Activated T-cell treated with anti-CD3 and anti-CD28 coated beads for 24 hours (primary cell): ENCODE results near the gene ADRA2A.

Experiments used
- DNase-seq: peaks from one replicate; pipeline ENCODE4 v3.0.0-alpha.2; 2020; ENCODE audit warnings: low read depth

The ADRA2A gene

DNA sequence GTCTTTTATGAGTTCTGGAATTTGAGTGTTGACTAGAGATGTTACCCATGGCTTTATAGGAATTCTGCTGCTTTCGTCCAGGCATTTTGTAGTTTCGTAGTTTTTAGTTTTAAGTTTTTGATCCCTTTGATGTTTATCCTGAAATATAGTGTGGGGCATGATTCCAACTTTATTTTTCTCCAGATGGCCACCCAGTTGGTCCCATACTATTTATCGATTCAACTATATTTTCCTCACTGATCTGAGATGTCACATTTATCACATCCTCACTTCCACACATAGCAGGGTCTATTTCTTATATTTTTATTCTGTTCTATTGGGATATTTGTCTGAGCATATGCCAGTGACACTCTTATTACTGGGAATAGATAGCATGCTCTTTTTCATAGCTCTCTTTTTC lies 33.9 kb downstream of the ADRA2A start:
- no peak for DNase-seq

DNA sequence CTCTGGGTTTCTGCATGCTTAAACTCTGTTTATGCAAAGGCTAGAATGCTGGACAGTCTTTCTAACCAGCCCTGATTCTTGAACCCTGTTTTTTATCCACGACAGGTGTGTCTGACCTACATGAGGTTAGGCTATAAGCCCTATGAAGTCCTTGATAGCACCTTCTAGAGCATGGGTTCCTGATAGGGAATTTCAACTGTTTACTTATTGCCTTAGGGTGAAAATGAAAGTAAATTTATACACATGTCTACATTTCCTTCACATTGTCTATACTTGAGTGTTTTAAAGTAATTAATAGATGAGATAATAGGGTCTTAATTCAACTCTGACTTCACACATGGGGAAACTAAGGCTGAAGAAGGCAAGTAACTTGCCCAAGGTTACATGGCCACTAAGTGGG lies 35.5 kb downstream of the ADRA2A start:
- DNase-seq: no peak

DNA sequence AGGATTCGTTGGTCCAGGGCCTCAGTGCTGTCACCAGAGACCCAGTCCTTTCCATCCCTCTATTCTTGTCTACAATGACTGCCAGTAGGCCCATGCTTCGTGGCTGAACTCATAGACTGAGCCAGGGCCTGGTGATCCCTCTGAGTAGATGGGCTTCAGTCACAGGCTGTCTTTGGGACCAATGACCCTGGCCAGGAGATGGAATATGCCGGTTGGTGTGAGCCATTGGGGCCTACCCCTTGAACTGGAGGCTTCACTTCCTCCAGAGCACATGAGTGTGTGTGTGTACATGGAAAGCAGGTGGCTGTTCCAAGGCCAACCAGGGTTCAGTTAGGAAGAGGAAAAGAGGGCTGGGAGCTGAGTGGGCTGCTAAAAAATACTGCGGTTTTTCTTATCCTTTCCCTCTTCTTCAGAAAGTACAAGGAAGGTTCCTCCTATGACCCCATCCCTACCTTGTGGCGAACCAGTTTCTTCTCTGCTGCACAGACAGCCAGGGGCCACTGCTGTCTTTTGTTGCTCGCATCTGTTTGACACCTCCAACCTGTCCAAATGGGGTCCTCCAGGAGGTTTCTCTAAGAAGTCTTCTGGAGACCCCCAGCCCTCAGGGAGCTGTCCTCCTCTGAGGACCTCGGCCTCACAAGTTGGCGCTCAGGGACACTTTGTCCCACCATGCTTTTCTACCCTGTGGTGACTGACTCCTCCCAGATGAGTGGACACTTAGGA lies 36.6 kb downstream of the ADRA2A start:
- DNase-seq: no peak

DNA sequence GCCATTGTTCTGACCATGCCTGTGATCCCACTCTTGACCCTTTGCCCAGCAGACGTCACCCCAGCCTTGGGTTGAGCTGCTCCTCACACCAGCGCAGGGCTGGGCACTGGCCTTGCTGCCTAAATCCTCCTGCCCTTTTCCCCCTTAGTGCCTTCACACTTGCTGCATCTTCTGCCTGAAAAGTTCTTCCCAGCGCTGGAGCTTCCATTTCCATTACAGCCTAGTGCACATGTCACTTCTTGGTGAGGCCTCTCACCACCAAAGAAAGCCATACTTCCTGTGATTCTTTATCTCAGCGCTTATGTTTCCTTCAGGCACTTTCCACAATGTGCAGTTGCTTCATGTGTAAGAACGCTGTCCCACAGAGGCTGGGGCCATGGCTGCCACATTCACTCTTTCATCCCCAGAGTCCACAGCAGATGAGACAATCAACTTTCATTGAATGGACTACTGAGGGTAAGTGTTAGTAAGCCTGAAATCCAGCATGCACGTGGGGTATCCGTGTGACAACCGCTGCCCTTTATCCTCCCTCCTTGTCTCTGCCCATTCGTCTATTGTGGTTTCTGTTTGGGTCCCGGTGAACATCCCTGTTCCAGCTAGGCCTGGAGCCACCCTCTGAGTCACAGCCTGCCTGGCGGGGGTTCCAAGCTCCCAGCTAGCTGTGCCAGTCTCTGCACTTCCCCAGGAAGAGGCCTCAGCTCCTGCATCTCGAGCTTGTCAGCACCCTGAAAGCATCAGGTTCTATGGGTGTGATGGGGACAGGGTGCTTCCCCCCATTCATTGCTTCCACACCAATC lies 37.3 kb downstream of the ADRA2A start:
- no peak for DNase-seq

DNA sequence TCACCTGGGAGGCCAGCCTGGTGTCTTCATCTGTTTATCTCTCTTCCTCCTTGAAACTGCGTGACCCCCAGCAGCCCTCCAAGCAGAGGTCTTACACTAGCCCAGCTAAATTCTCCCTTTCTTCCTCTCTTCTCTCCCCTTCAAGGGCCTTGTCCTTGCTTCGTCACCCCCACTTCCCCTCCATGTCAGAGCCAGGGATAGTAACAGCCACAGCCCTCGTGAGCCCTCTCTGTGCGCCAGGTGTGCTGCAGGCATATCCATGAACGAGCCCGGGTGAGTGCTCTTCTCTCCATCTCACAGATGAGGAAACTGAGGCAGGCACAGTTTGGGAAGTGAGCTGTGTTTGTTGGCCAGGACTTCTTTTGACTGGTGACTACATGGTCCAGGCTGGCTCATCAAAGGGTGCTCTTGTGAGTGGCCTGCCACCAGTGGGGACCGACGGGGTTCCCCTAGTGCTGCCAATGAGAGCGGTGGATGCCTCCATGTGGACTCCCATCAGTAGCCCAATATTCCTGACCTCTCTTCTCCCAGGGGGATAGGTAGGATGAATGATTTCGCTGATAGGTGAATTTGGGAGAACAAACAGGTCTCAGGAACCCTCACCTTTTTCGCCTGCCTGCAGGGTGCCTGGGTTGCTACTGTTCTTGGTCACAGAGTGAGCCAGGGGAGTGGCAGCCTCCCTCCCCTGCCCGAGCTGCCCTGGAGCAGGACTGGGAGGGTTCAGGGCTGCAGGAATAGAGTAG lies 38.1 kb downstream of the ADRA2A start:
- no peak for DNase-seq

DNA sequence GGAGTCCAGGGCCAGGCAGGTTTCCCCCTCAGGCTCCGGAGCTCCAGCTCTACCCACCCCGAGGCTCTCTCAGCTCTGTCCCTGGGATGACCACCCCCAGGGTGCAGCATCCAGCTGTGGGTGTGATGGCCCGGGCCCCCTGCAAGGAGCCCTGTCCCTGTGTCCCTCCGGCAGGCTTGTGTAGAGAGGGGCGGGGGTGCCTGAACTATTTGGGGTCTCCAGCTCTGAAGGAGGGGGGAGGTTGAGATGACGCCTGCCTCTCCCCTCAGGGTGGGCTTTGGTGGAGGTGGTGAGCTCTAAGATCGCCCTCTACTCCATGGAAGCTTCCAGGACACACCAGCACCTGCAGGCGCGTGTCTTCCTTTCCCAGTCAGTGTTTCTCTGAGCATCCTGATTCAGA lies 39.4 kb downstream of the ADRA2A start:
- DNase-seq: no peak

DNA sequence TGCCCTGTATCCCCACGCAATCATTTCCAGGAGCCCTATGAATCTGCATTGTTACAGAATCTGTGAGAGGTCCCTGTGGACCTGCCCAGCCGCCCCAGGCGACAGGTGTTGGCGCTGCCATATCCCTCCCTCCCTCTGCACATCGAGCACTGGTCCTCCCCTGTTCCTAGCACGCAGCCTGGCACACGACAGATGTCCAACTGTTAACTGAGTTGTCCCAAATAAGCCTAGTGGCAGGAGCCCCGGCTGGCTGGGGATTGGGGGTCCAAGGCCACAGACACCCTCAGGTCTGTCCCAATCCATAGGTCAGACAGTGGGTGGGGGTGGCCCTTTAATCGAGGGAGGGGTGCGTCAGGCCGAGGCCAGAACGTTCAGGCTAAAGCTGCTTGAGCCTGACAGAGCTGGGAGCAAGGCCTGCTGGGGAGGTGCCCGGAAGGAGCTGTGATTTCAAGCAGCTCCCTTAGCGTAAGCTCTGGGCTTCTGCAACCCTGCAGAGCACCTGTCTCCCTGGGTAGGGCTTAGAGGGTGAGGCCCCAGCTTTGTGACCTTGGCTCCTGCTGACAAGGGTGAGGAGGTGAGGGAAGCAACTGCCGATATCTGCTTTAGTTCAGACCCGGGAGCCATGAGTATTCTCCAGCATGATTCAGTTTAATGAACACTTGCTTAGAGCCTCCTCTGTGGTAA lies 40.1 kb downstream of the ADRA2A start:
- DNase-seq: no peak

DNA sequence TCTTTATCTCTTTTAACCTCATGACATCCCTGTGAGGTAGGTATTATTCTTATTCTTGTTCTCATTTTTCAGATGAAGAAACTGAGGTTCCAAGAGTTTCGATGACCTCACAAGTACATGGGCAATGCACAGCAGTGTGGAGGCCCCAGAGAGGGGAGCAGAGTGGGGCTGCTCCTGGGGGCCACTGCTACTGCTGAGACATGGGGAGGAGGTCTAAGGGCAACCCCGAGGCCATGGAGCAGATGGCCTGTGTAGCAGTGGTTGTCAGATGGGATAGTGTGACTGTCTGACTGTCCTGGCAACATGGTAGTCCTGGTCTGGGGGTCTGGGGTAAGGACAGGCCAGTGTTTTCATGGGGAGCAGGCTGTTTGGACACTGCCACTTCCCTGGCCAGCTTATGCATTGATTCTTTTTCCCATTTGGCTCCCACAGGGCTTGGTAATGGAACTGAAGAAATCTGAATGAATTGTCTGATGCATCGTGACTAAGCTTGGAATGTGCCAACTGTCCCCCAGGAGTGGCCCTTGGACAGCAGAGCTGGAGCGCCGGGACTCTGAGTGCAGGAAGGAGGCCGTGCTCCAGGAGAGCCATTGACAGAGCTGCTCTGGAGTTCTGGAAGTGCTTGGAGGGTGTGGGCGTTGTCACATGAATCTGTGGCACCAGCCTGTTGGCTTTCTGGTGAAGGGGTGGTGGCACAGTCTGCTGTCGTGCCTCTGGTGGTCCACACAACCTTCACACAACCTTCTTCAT lies 40.9 kb downstream of the ADRA2A start:
- no peak for DNase-seq

DNA sequence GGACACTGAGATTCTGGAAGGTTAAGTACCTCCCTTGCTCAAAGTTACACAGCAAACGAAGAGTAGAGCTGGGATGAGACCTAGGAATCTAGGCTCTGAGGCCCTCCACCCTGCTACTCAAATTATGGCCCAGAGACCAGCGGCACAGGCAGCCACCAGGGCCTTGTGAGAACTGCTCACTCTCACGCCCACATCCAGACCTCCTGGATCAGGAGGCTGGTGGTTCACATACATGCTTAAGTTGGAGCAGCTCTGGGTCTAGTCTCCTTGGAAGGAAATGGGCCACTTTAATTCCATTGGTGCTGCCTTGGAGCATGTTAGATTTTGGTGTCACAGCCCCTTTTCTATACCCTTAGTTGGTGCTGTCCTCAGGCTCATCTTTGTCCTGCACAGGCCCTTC lies 41.9 kb downstream of the ADRA2A start:
- no peak for DNase-seq

DNA sequence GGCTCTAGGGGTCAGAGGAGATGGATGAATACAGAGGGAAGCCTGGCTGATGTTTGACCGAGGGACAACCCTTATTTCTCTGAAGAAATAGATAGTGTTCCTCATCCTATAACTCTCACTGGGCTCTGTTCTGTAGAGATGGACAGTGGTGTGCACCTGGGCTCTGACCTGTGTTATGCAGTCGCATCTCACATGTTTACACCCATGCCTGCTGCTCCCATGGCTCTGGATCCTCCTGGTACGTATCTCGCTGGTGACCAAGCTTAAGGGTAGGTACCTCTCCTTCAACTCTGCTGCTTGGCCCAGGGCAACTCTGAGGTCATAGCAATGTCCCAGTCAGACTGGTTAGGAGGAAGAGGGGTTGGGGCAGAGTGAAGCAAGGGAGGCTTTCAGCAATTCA lies 42.8 kb downstream of the ADRA2A start:
- no peak for DNase-seq

DNA sequence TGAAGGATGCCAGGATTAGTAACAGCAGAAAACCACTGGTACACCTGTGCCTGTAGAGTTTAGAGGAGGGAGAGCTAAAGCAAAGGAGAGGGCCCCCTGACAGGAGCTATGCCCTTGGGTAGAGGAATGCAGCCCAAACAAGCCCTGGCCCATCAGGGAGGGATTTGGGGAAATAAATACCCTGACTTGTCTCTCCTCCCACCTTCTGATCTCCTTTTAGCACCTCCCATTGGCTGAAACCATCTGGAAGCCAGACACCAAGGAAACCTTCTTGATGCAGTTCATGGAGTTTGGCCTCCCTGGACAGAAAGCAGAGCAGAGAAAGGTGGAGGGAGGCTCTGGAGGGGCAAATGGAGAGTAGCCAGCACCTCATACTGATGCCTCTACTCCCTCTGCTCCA lies 45.3 kb downstream of the ADRA2A start:
- no peak for DNase-seq

DNA sequence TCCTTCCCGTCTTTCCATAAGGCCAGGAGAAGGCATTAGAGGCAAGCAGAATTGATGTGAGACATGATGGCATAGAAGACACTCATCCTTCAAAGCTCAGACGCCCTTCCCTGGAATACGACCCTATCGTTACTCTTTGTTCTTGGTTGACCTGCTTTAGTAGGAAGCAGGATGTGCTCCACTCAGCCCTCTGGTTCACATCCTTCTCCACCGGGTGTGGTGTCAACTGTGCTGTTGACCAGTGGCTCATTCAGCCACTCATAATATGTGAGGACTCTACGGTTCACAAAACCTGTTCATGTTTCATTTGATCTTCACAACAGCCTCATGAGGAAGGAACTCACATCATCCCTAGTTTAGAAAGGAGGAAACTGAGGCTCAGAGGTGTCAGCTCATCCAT lies 47.1 kb downstream of the ADRA2A start:
- DNase-seq: no peak

DNA sequence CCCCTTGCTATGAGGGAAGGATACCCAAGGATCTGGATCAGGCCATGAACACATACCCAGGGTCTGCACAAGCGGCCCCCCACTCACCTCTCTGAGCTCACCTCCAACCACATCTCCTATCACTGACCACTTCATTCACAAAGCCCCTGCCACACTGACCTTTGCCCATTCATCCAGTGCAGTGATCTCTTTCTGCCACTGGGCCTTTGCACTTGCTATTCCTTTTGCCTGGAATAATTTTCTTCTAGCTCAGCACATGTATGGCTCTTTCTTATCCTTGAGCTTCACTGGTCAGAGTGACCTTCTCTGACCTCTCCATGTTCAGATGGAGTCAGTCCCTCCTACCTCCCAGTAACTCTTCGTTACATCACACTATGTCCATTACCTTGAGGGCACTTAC lies 48.3 kb downstream of the ADRA2A start:
- DNase-seq: no peak

DNA sequence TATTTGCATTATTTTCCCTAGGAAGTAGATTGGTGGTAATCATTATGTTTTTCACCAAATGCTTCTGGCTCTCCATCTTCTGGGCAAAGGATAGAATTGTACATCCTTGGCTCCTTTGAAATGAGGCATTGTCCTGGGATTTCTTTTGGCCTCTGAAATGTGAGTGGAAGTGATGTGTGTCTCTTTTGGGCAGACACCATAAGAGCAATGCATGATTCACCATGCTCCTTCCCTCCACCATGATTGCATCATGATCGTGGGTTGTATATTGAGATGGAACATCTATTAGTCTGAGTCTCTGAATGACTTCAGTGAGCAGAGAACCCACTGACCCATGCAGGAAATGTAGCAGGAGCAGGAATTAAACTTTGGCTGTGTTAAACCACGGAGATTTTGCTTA lies 49.2 kb downstream of the ADRA2A start:
- no peak for DNase-seq

DNA sequence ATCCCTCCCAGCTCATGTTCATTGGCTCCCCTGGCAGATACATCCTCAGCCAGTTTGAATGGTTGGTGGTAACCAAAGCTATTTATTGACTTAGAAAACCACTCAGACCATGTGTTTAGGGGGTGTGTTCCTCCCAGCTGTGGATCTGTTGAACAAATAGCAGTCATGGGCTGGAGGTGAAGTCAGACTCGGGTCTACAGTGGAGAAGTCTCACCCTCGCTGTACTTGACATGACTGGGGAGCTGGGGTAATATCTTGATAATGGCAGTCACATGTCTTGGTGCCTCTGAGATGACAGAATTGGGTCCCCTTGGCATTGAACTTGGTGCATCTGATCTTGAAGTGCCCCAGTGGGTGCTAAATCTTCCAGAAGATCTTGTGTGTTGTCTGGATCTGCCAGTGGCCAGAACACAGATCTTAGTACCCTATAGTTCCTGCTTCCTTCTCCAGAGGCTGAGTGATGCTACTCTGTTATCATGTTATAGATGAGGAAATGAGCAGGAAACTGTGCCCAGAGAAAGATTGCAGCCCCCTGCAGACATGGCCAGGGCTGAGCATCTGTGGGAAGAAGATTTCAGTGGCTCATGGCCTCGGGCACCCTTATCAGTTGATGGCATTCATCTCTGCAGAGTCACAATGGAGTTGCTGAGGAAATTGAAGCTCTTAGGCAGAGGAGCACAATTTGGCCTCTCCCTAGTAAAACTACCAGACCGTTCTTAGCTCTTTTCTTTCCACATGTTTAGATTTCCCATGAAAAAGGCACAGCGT lies 50.4 kb downstream of the ADRA2A start:
- no peak for DNase-seq

DNA sequence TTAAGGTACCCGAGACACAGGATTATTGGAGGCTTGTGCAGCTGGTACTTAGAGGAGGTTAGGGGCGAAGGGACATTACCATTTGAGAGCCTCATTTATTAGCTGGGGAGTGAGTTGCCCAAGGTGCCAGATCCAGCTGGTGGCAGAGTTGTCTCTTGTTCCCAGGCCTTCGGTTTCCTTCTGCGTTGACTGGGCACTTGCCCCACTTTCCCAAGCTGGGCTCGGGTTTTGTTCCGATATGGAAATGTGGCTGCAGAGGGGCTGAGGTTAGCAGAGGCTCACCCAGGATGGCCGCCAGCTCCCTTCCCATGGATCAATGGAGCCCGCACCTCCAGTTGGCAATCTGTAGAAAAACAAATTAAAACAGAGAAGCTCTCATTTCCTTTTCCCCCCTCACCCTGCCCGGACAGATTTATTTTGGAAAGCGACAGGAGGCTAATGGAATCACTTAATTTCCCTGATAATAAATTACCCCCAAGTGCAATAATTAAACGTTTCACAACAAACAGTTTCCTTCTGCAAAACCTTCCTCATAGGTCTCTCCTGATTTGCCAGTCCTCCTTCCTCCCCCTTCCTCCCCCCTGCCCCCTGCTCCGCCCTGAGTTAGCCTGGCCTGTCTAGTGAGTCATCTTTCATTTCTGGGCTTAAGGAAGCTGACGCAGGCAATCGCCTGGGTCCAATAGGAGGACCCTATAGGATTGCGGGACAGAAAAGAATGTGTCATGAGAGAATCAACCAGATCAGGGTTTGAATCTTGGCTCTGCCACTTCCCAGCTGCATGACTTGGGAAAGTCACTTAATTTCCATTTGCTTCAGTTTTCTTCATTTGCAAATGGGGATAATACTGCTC lies 51.7 kb downstream of the ADRA2A start:
- DNase-seq: no peak

DNA sequence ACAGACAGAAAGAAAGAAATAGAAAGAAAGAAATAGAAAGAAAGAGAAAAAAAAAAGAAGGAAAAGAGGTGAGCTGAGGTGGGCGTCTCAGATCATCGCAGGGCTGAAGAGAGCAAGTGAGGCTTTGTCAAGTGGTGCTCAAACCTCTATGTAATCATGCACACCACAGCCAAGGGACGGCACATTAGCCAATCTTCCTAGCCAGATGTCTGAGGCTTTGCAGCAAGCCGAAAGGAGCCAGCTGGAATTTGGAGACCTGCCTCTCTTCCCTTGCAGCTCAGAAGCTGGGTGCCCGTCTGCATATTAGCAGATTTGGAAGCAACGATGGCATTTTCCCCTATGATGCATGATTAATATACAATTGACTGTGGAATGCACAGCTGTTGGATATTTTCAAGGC lies 52.5 kb downstream of the ADRA2A start:
- DNase-seq: no peak

DNA sequence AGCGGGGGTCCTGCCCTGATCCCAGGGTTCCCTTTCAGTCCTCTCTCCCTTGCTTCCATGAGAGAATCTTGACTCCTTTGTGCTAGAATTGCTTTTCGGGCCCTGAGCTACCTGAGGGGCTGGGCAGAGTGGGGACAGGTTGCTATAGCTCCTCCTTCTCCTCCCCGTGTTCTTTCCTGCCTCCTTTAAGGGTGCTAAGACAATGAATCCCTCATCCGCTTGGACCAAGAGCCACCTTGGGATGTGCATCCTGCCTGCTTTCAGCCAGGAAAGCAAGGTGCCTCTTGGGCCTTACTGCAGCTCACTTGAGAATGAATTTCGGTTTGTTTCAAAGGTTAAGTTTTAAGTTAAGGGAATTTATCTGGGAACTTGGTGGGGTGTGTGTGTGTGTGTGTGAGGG lies 53.6 kb downstream of the ADRA2A start:
- DNase-seq: no peak
